Muscle layer of duodenum (tissue), 2 donors: ENCODE measurements around the gene WDR3.
"Not testable (repeated sequence)": the region's sequence is repeated elsewhere in the genome, so short reads cannot be mapped to it uniquely, and the experiment has no call there.

Experiments used
- H3K27ac ChIP-seq: one replicate; pipeline ENCODE4 v1.7.0; 2013; ENCODE audit warnings: mild to moderate bottlenecking, low read length
- H3K27me3 ChIP-seq: one replicate; pipeline ENCODE4 v1.7.0; 2013; ENCODE audit warnings: low read depth, mild to moderate bottlenecking, control low read depth, low read length
- H3K36me3 ChIP-seq, 2 donors: one replicate each; pipeline ENCODE4 v1.7.0; 2013; ENCODE audit warnings: low read length in 2 of 2, control low read depth in 1 of 2, mild to moderate bottlenecking in 1 of 2; ENCODE audit not compliant: insufficient read depth in 2 of 2, control insufficient read depth in 1 of 2
- H3K4me1 ChIP-seq, 2 donors: one replicate each; pipeline ENCODE4 v1.7.0; 2013; ENCODE audit warnings: low read length in 2 of 2, mild to moderate bottlenecking in 2 of 2, control low read depth in 1 of 2, moderate library complexity in 1 of 2; ENCODE audit not compliant: insufficient read depth in 2 of 2, control insufficient read depth in 1 of 2
- H3K4me3 ChIP-seq, 2 donors: one replicate each; pipeline ENCODE4 v1.7.0; 2013; ENCODE audit warnings: low read length in 2 of 2, low read depth in 1 of 2, mild to moderate bottlenecking in 1 of 2
- H3K9me3 ChIP-seq, 2 donors: one replicate each; pipeline ENCODE4 v1.7.0; 2013; ENCODE audit warnings: low read length in 2 of 2, control low read depth in 1 of 2, mild to moderate bottlenecking in 1 of 2; ENCODE audit not compliant: control insufficient read depth in 1 of 2
- donor health status: healthy.

The WDR3 gene

GRCh38 chr1:117905019-117905418, 24.5 kb upstream of the WDR3 start:
- Histone ChIP-seq H3K36me3 (peaks cover 22 to 46% of the 10 kb centered on the region in 2 donors), H3K9me3 (no peaks in the 10 kb centered on the region), H3K4me1 (no peaks in the 10 kb centered on the region), H3K27ac (no peak overlapping the region), H3K27me3 (no peaks in the 10 kb centered on the region), H3K4me3 (no peak overlapping the region)

- peaks cover 59 to 72% of the 10 kb centered on the region in 2 donors for H3K36me3 ChIP-seq
- H3K4me1 ChIP-seq = no peaks in the 10 kb centered on the region
- no peak overlapping the region for H3K27ac ChIP-seq
- H3K9me3 ChIP-seq = no peaks in the 10 kb centered on the region
- H3K27me3 ChIP-seq = no peaks in the 10 kb centered on the region
- H3K4me3 ChIP-seq = no peak overlapping the region
Observed at GRCh38 chr1:117911051-117911450, 18.5 kb upstream of the WDR3 start.

- H3K9me3 ChIP-seq = no peaks in the 10 kb centered on the region
- no peak overlapping the region for H3K4me3 ChIP-seq
- peaks cover 42 to 46% of the 10 kb centered on the region in 2 donors for H3K36me3 ChIP-seq
- H3K27ac ChIP-seq = no peak overlapping the region
- H3K27me3 ChIP-seq = no peaks in the 10 kb centered on the region
- H3K4me1 ChIP-seq = no peaks in the 10 kb centered on the region
Observed at GRCh38 chr1:117919376-117919775, 10.2 kb upstream of the WDR3 start.

GRCh38 chr1:117921991-117922390, 7.5 kb upstream of the WDR3 start:
- Histone ChIP-seq H3K27ac (no peak overlapping the region), H3K27me3 (no peaks in the 10 kb centered on the region), H3K4me3 (no peak overlapping the region), H3K4me1 (peaks cover 0 to under 1% of the 10 kb centered on the region in 2 donors), H3K9me3 (no peaks in the 10 kb centered on the region), H3K36me3 (peaks cover 21 to 24% of the 10 kb centered on the region in 2 donors)

- not testable (repeated sequence) for H3K9me3 ChIP-seq, H3K27ac ChIP-seq, H3K4me1 ChIP-seq, H3K4me3 ChIP-seq, H3K27me3 ChIP-seq
- H3K36me3 ChIP-seq = peaks cover 14 to 20% of the 10 kb centered on the region in 2 donors
Observed at GRCh38 chr1:117922717-117923116, 6.8 kb upstream of the WDR3 start.

GRCh38 chr1:117925981-117926380, 3.6 kb upstream of the WDR3 start:
- peaks cover 0 to 4% of the 10 kb centered on the region in 2 donors for H3K36me3 ChIP-seq
- no peaks in the 10 kb centered on the region for H3K9me3 ChIP-seq
- peaks cover 13 to 22% of the 10 kb centered on the region in 2 donors for H3K4me1 ChIP-seq
- H3K4me3 ChIP-seq = no peak overlapping the region
- H3K27ac ChIP-seq = no peak overlapping the region
- no peaks in the 10 kb centered on the region for H3K27me3 ChIP-seq

- Histone ChIP-seq H3K4me3 (peak overlapping the region; percentile 82 to 85), H3K27me3 (no peaks in the 10 kb centered on the region), H3K27ac (peak overlapping the region; percentile 79), H3K9me3 (no peaks in the 10 kb centered on the region), H3K36me3 (peaks cover 4 to 5% of the 10 kb centered on the region in 2 donors), H3K4me1 (peaks cover 14 to 28% of the 10 kb centered on the region in 2 donors)
Observed at GRCh38 chr1:117928881-117929342, 627 bp upstream of the WDR3 start.

GRCh38 chr1:117930173-117930447, 571 bp downstream of the WDR3 start:
- H3K9me3 ChIP-seq = no peaks in the 10 kb centered on the region
- peak overlapping the region; percentile 82 to 85 for H3K4me3 ChIP-seq
- peaks cover 12 to 13% of the 10 kb centered on the region in 2 donors for H3K36me3 ChIP-seq
- peak overlapping the region; percentile 79 for H3K27ac ChIP-seq
- H3K27me3 ChIP-seq = no peaks in the 10 kb centered on the region
- H3K4me1 ChIP-seq = peaks cover 14 to 28% of the 10 kb centered on the region in 2 donors

GRCh38 chr1:117930484-117930883, 945 bp downstream of the WDR3 start:
- H3K4me3 ChIP-seq = peak overlapping the region; percentile 82 to 85
- peak overlapping the region; percentile 79 for H3K27ac ChIP-seq
- H3K9me3 ChIP-seq = no peaks in the 10 kb centered on the region
- H3K36me3 ChIP-seq = peaks cover 12 to 13% of the 10 kb centered on the region in 2 donors
- no peaks in the 10 kb centered on the region for H3K27me3 ChIP-seq
- peaks cover 14 to 28% of the 10 kb centered on the region in 2 donors for H3K4me1 ChIP-seq

- Histone ChIP-seq H3K36me3 (peaks cover 18 to 25% of the 10 kb centered on the region in 2 donors), H3K4me1 (peaks cover 14 to 23% of the 10 kb centered on the region in 2 donors), H3K27me3 (no peaks in the 10 kb centered on the region), H3K9me3 (no peaks in the 10 kb centered on the region), H3K4me3 (no peak overlapping the region), H3K27ac (no peak overlapping the region)
Observed at GRCh38 chr1:117932576-117932975, 3.0 kb downstream of the WDR3 start.

- Histone ChIP-seq H3K4me1 (peaks cover 7 to 14% of the 10 kb centered on the region in 2 donors), H3K36me3 (peaks cover 30 to 37% of the 10 kb centered on the region in 2 donors), H3K4me3 (no peak overlapping the region), H3K27ac (no peak overlapping the region), H3K9me3 (no peaks in the 10 kb centered on the region), H3K27me3 (no peaks in the 10 kb centered on the region)
Observed at GRCh38 chr1:117933769-117934168, 4.2 kb downstream of the WDR3 start.

GRCh38 chr1:117942293-117942692, 12.8 kb downstream of the WDR3 start:
- Histone ChIP-seq H3K36me3 (peaks cover 75 to 92% of the 10 kb centered on the region in 2 donors), H3K4me3 (no peak overlapping the region), H3K27me3 (no peaks in the 10 kb centered on the region), H3K9me3 (no peaks in the 10 kb centered on the region), H3K27ac (no peak overlapping the region), H3K4me1 (no peaks in the 10 kb centered on the region)
